Nephron (organoid): ENCODE results near the gene AHSA1.

Source experiments
- H3K27ac Mint-ChIP-seq, 3 experiments: 2 replicates each; pipeline ENCODE4 v1.8.0; 2020; ENCODE audit warnings: mixed read lengths in 3 of 3, mild to moderate bottlenecking in 2 of 3, moderate library complexity in 1 of 3
- H3K27me3 Mint-ChIP-seq: 2 replicates; pipeline ENCODE4 v1.8.0; 2021; ENCODE audit warnings: low read depth, mild to moderate bottlenecking, moderate library complexity, mixed read lengths
- H3K36me3 Mint-ChIP-seq: 2 replicates; pipeline ENCODE4 v1.8.0; 2020; ENCODE audit warnings: low read depth, mixed read lengths
- H3K4me1 Mint-ChIP-seq: 2 replicates; pipeline ENCODE4 v1.8.0; 2020; ENCODE audit warnings: mixed read lengths
- H3K4me3 Mint-ChIP-seq, 3 experiments: 2 replicates each; pipeline ENCODE4 v1.8.0; 2020; ENCODE audit warnings: mild to moderate bottlenecking in 3 of 3, mixed read lengths in 3 of 3, moderate library complexity in 2 of 3
- H3K9me3 Mint-ChIP-seq: 2 replicates; pipeline ENCODE4 v1.8.0; 2020; ENCODE audit warnings: mixed read lengths
- TF ChIP-seq, protein P1 (sequence below), 3 experiments: fragments of 200-600 bp; sonication (generic); IDR thresholded peaks; one replicate each; pipeline ENCODE4 v1.5.0; 2021; ENCODE audit warnings: antibody characterized with exemption in 3 of 3; ENCODE audit not compliant: unreplicated experiment in 3 of 3

Gene AHSA1

GRCh38 chr14:77423423-77423822, 34.5 kb upstream of the AHSA1 start, which contains the start of gene NOXRED1:
NOXRED1 (minus strand) TSS chr14:77423523; CDS start chr14:77422889, 634 bp downstream.
- no peaks in the 10 kb centered on the region for H3K27me3 Mint-ChIP-seq
- no peak within 1 kb of the TSS for H3K4me3 Mint-ChIP-seq
- H3K36me3 Mint-ChIP-seq: peaks cover 89% of the 10 kb centered on the region
- peaks cover 21% of the 10 kb centered on the region for H3K9me3 Mint-ChIP-seq
- H3K4me1 Mint-ChIP-seq: no peaks in the 10 kb centered on the region
- TF ChIP-seq, protein P1, sequence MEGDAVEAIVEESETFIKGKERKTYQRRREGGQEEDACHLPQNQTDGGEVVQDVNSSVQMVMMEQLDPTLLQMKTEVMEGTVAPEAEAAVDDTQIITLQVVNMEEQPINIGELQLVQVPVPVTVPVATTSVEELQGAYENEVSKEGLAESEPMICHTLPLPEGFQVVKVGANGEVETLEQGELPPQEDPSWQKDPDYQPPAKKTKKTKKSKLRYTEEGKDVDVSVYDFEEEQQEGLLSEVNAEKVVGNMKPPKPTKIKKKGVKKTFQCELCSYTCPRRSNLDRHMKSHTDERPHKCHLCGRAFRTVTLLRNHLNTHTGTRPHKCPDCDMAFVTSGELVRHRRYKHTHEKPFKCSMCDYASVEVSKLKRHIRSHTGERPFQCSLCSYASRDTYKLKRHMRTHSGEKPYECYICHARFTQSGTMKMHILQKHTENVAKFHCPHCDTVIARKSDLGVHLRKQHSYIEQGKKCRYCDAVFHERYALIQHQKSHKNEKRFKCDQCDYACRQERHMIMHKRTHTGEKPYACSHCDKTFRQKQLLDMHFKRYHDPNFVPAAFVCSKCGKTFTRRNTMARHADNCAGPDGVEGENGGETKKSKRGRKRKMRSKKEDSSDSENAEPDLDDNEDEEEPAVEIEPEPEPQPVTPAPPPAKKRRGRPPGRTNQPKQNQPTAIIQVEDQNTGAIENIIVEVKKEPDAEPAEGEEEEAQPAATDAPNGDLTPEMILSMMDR (IDR thresholded peaks at IDR 0.05; ENCODE audit: unreplicated experiment in 3 of 3): no peak
- no peak within 1 kb of the TSS for H3K27ac Mint-ChIP-seq

GRCh38 chr14:77424862-77425261, 33.0 kb upstream of the AHSA1 start:
- no peak overlapping the region for H3K4me3 Mint-ChIP-seq
- peaks cover 94% of the 10 kb centered on the region for H3K36me3 Mint-ChIP-seq
- H3K27me3 Mint-ChIP-seq: no peaks in the 10 kb centered on the region
- H3K9me3 Mint-ChIP-seq: peaks cover 13% of the 10 kb centered on the region
- no peaks in the 10 kb centered on the region for H3K4me1 Mint-ChIP-seq
- TF ChIP-seq, protein P1 (IDR thresholded peaks at IDR 0.05; ENCODE audit: unreplicated experiment in 3 of 3): no peak
- no peak overlapping the region for H3K27ac Mint-ChIP-seq

- TF ChIP-seq, protein P1 (IDR thresholded peaks at IDR 0.05; ENCODE audit: unreplicated experiment in 3 of 3): no peak
- Mint-ChIP-seq H3K27ac (no peak overlapping the region), H3K36me3 (peaks cover 93% of the 10 kb centered on the region), H3K27me3 (no peaks in the 10 kb centered on the region), H3K4me1 (no peaks in the 10 kb centered on the region), H3K4me3 (no peak overlapping the region), H3K9me3 (peaks cover 5% of the 10 kb centered on the region)
Measured at GRCh38 chr14:77426396-77426795, 31.5 kb upstream of the AHSA1 start.

GRCh38 chr14:77436042-77436441, 21.9 kb upstream of the AHSA1 start:
- Mint-ChIP-seq H3K9me3 (no peaks in the 10 kb centered on the region), H3K27ac (no peak overlapping the region), H3K4me3 (no peak overlapping the region), H3K27me3 (no peaks in the 10 kb centered on the region), H3K4me1 (no peaks in the 10 kb centered on the region), H3K36me3 (peaks cover 55% of the 10 kb centered on the region)
- TF ChIP-seq, protein P1 (IDR thresholded peaks at IDR 0.05; ENCODE audit: unreplicated experiment in 3 of 3): no peak

GRCh38 chr14:77438596-77438995, 19.3 kb upstream of the AHSA1 start:
- peaks cover 64% of the 10 kb centered on the region for H3K36me3 Mint-ChIP-seq
- no peaks in the 10 kb centered on the region for H3K9me3 Mint-ChIP-seq
- TF ChIP-seq, protein P1 (IDR thresholded peaks at IDR 0.05; ENCODE audit: unreplicated experiment in 3 of 3): no peak
- no peaks in the 10 kb centered on the region for H3K4me1 Mint-ChIP-seq
- H3K27me3 Mint-ChIP-seq: no peaks in the 10 kb centered on the region
- no peak overlapping the region for H3K4me3 Mint-ChIP-seq
- H3K27ac Mint-ChIP-seq: no peak overlapping the region

DNA sequence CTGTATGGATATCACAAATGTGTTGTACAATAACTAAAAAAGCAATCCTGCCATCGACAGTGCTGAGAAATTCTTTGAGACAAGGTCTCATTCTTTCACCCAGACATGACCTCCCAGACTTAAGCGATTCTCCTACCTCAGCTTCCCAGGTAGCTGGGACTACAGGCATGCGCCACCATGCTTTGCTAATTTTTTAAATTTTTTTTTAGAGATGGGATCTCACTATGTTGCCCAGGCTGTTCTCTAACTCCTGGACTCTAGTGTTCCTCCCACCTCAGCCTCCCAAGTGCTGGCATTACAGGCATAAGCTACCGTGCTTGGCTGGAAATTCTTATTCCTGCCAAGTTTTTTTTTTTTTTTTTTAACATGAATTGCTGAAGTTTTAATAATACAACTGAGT, 18.0 kb upstream of the AHSA1 start:
- no peaks in the 10 kb centered on the region for H3K9me3 Mint-ChIP-seq
- no peaks in the 10 kb centered on the region for H3K4me1 Mint-ChIP-seq
- H3K27ac Mint-ChIP-seq: no peak overlapping the region
- no peak overlapping the region for H3K4me3 Mint-ChIP-seq
- H3K36me3 Mint-ChIP-seq: peaks cover 60% of the 10 kb centered on the region
- H3K27me3 Mint-ChIP-seq: no peaks in the 10 kb centered on the region
- TF ChIP-seq, protein P1 (IDR thresholded peaks at IDR 0.05; ENCODE audit: unreplicated experiment in 3 of 3): no peak
